Adrenal gland (tissue), 12 donors: ENCODE measurements around the gene RAX2. TPM values are rescaled to one million over a fixed set of nuclear protein-coding genes. Genes with fewer than 3 reads are reported as not detected.
"Not testable (repeated sequence)": the region's sequence is repeated elsewhere in the genome, so short reads cannot be mapped to it uniquely, and the experiment has no call there.

Experiments used
- DNase-seq, 7 donors: peaks; one replicate each; pipeline ENCODE4 v3.0.0-alpha.2; 2019 to 2020
- H3K27ac ChIP-seq, 5 donors: fragments of 200-600 bp; sonication (generic) in 4 of 5; 1 replicate in 3 of 5; 2 replicates in 2 of 5; pipeline versions ENCODE4 v1.5.1 to v1.8.0; 2016 to 2020; ENCODE audit warnings: mild to moderate bottlenecking in 1 of 5
- H3K27me3 ChIP-seq: fragments of 200-600 bp; 2 replicates; pipeline ENCODE4 v1.8.0; 2021
- H3K36me3 ChIP-seq, 2 donors: fragments of 200-600 bp; replicated peaks in 1 of 2; 1 replicate in 1 of 2; 2 replicates in 1 of 2; pipeline versions ENCODE4 v1.5.1 to v1.8.0; 2018 to 2022
- H3K4me1 ChIP-seq, 2 donors: fragments of 200-600 bp; replicated peaks in 1 of 2; 1 replicate in 1 of 2; 2 replicates in 1 of 2; pipeline versions ENCODE4 v1.5.1 to v1.8.0; 2018 to 2021
- H3K4me3 ChIP-seq, 4 donors: fragments of 200-600 bp; sonication (generic) in 3 of 4; one replicate each; pipeline ENCODE4 v1.5.1; 2016 to 2018
- H3K9me3 ChIP-seq, 3 donors: fragments of 200-600 bp; sonication (generic) in 1 of 3; replicated peaks in 1 of 3; 1 replicate in 2 of 3; 2 replicates in 1 of 3; pipeline versions ENCODE4 v1.5.1 to v1.8.0; 2016 to 2021
- POLR2A ChIP-seq, 2 donors: fragments of 450-650 bp; IDR thresholded peaks; one replicate each; pipeline ENCODE4 v1.6.1; 2017; ENCODE audit warnings: antibody characterized with exemption in 2 of 2, mild to moderate bottlenecking in 2 of 2, moderate library complexity in 1 of 2
- WGBS, 4 donors: extraction: QIAGEN DNeasy Blood & Tissue Kit in 2 of 4; methylation state at CpG; one replicate each; pipeline versions ENCODE4 v1.1.5 to v1.1.7; 2013 to 2017; 5-methylcytosine and 5-hydroxymethylcytosine counted together
- intact Hi-C, 2 donors: fragments of 100-400 bp; cut with DNase I; formaldehyde crosslinking; loops; one replicate each; pipeline versions ENCODE4 v1.14.1 to v1.15.0; 2022 to 2023
- polyA plus RNA-seq, 3 donors: library from polyadenylated mRNA; stranded (reverse); fragments of 200-250 nt in 2 of 3; fragments of 350-450 nt in 1 of 3; fragmentation: Illumina TruSeq in 1 of 3; extraction: RNeasy Lipid Tissue Mini Kit (QIAGEN cat#74804) in 1 of 3; gene quantifications; one replicate each; pipeline ENCODE4 v1.2.3, GENCODE V29; 2013 to 2014
- total RNA-seq, 9 donors: library from RNA; depleted of rRNA in 4 of 9; stranded (reverse); fragments of >200 nt in 4 of 9; fragments of 120-200 nt in 1 of 9; fragmentation: NEBNext Ultra II Directional in 1 of 9; extraction: Animal tissue kit (Norgen Biotek cat#: 25700) in 1 of 9; gene quantifications; one replicate each; pipeline versions ENCODE4 v1.1.0 to v1.2.4, GENCODE V29; 2013 to 2023
- TF ChIP-seq, protein P1 (sequence below), 6 experiments: fragments of 450-650 bp in 4 of 6; fragments of 200-600 bp in 2 of 6; sonication (generic) in 1 of 6; IDR thresholded peaks; 1 replicate in 5 of 6; 2 replicates in 1 of 6; pipeline versions ENCODE4 v1.5.1 to v1.8.0; 2016 to 2021; ENCODE audit warnings: antibody characterized with exemption in 6 of 6, mild to moderate bottlenecking in 2 of 6, moderate library complexity in 1 of 6
- donor health status: healthy with polysubstance abuse.
- donor health status: Bipolar disorder and iron deficiency.
- donor health status: DM: yes; HTN: yes; CAD: no.
- donor health status: DM: no; HTN: no; CAD: no.
- donor health status: DM: no; HTN: no; CAD: no.
- donor health status: DM: yes; HTN: yes; CAD: no.

The RAX2 gene
- total and polyA plus RNA-seq, 12 donors, result not detected

DNA sequence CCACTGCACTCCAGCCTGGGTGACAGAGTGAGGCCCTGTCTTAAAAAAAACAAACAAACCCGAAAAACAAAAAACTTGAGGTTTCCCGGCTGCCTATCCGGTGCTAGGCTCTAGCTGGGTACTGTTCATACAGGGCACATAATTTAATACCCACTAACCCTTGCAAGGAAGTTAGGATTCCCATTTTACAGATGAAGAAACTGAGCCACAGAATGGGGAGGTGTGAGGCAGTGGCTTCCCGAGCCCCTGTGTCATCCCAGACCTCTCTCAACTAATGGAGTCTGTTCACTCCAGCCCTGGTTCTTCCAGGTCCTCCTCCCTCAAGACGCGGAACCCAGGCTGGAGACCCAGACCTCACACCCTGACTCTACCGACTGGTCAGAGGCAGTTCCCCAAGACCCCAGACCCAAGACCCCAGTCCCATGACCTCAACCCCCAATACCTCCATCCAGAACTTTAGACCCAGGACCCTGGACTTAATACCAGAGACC is 11.1 kb downstream of the RAX2 start:
- H3K4me1 ChIP-seq, result peaks cover 13 to 28% of the 10 kb centered on the region in 2 donors
- 31 to 36% (median 32%) methylated on average over 7 of the region's 7 CpGs for WGBS, 4 donors
- peak overlapping the region; percentile 43 to 98 (median 92) for H3K4me3 ChIP-seq
- TF ChIP-seq, protein P1, sequence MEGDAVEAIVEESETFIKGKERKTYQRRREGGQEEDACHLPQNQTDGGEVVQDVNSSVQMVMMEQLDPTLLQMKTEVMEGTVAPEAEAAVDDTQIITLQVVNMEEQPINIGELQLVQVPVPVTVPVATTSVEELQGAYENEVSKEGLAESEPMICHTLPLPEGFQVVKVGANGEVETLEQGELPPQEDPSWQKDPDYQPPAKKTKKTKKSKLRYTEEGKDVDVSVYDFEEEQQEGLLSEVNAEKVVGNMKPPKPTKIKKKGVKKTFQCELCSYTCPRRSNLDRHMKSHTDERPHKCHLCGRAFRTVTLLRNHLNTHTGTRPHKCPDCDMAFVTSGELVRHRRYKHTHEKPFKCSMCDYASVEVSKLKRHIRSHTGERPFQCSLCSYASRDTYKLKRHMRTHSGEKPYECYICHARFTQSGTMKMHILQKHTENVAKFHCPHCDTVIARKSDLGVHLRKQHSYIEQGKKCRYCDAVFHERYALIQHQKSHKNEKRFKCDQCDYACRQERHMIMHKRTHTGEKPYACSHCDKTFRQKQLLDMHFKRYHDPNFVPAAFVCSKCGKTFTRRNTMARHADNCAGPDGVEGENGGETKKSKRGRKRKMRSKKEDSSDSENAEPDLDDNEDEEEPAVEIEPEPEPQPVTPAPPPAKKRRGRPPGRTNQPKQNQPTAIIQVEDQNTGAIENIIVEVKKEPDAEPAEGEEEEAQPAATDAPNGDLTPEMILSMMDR (IDR thresholded peaks at IDR 0.05), result no peak
- TF ChIP-seq POLR2A (IDR thresholded peaks at IDR 0.05), result no peak
- no peaks in the 10 kb centered on the region for H3K27me3 ChIP-seq
- no peaks in the 10 kb centered on the region for H3K9me3 ChIP-seq
- peak overlapping the region; percentile 22 to 98 (median 88) for H3K27ac ChIP-seq
- H3K36me3 ChIP-seq, result peaks cover 0 to 22% of the 10 kb centered on the region in 2 donors
- DNase-seq, result peak in 3 of 7 donors; percentile 9 to 57 (median 36)
- intact Hi-C loops, result no loop called here

DNA sequence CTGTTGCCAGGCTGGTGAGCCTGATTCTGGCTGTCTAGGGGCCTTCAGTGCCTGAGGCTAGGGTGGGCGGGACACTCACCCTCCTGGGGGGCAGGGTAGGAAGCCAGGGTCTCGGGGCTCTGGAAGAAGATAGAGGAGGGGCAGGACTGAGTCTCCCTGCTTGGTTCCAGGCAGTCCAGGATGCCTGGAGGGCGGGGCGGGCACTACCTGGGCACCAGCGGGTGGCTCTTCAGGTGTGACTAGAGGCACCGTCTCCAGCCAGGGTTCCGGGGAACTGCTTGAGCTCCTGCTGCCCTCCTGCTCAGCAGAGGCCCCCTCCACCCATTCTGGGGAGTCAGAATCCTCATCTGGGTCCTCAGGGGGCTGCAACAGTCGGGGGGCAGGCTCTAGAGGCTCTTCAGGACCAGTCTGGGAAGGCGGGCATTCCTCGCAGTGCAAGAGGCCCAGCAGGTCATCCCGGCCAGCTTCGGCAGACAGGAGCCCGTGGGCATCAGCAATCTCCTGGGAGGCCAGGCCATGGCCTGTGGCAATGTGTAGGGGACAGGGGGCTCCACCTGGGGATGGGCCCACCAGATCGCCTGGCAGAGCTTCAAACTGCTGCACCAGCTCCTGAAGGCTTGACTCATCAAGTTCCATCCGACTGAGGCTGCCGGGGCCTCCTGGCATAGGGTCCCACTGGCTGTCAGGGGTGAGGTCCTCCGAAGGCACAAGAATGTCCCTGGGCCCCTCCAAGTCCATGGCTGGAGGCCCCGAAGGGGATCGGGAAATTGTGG is 12.4 kb downstream of the RAX2 start:
- Histone ChIP-seq H3K9me3 (no peaks in the 10 kb centered on the region), H3K4me3 (no peak overlapping the region), H3K27ac (no peak overlapping the region), H3K4me1 (peaks cover 13 to 28% of the 10 kb centered on the region in 2 donors), H3K36me3 (peaks cover 0 to 13% of the 10 kb centered on the region in 2 donors), H3K27me3 (no peaks in the 10 kb centered on the region)
- no peak for TF ChIP-seq POLR2A (IDR thresholded peaks at IDR 0.05)
- TF ChIP-seq, protein P1 (IDR thresholded peaks at IDR 0.05), result no peak
- 88 to 90% (median 88%) methylated on average over 1 to 19 of the region's 19 CpGs; no CpG with 5 or more reads in 1 of the 4 donors for WGBS, 4 donors
- intact Hi-C loops, result no loop called here
- DNase-seq, result no peak

DNA sequence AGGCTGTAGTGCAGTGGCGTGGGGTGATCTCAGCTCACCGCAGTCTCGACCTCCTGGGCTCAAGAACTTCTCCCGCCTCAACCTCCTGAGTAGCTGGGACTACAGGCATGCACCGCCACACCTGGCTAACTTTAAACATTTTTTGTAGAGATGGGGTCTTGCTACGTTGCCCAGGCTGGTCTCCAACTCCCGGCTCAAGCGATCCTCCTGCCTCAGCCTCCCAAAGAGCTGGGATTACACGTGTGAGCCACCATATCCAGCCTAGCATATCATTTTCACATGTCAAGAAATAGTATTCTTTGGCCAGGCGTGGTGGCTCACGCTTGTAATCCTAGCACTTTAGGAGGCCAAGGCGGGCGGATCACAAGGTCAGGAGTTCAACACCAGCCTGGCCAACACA is 13.7 kb downstream of the RAX2 start:
- H3K27me3 ChIP-seq, intact Hi-C loops, H3K27ac ChIP-seq, DNase-seq, H3K9me3 ChIP-seq, H3K4me3 ChIP-seq: not testable (repeated sequence)
- WGBS, 4 donors, result 97 to 99% (median 98%) methylated on average over 11 to 13 of the region's 13 CpGs
- H3K4me1 ChIP-seq, result peaks cover 9 to 23% of the 10 kb centered on the region in 2 donors
- peaks cover 0 to 21% of the 10 kb centered on the region in 2 donors for H3K36me3 ChIP-seq

DNA sequence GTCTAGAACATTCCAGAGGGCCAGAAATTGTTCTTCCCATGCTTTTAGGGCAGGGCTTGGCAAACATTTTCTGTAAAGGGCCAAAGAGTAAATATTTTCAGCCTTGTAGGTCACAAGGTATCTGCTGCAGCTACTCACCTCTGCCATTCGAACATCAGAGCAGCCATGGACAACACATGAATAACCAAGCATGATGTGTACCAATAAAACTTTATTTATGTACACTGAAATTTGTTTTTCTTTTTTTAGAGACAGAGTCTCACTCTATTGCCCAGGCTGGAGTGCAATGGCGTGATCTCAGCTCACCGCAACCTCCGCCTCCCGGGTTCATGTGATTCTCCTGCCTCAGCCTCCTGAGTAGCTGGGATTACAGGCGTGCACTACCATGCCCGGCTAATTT is 14.3 kb downstream of the RAX2 start:
- peaks cover 6 to 20% of the 10 kb centered on the region in 2 donors for H3K4me1 ChIP-seq
- H3K27ac ChIP-seq, H3K27me3 ChIP-seq, intact Hi-C loops, H3K9me3 ChIP-seq, H3K4me3 ChIP-seq, DNase-seq: not testable (repeated sequence)
- H3K36me3 ChIP-seq, result peaks cover 0 to 27% of the 10 kb centered on the region in 2 donors
- 94 to 96% (median 96%) methylated on average over 7 of the region's 7 CpGs for WGBS, 4 donors

DNA sequence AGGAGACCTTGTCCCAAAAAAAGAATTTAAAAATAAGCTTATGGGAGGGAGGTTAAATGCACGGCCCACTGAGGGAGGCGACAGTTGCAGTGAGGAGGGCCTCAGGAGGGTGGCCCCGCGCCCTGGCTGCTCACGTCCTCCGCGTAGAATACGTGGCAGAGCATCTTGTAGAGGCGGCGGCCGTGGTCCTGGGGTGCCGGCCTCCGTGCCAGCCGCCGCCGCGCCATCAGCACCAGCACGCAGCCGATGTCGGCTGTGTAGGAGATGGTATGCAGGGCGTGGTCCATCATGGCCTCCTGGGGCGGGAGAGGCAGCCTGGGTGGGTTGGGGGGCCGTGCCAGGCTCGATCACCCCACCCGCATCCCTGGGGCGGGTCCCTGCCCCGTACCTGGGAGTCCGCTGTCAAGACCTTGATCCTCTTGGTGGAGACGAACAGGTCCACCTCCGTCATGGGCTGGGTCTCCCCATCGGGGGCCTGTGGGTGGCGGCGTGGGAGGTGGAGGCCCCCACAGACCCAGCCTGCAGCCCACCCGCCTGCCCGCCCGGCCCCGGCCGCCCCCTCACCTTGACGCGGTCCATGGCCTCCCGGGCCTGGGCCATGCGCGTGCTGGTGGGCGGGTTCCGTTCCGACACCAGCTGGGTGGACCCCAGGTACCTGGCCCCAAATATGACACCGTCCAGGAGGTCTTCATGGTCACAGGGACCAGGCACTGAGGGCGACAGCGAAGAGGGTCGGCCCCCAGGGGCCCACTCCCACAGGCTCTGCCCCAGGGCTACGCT is 18.2 kb downstream of the RAX2 start:
- intact Hi-C loops, result no loop called here
- WGBS, 4 donors, result 87 to 96% (median 95%) methylated on average over 9 to 51 of the region's 51 CpGs
- Histone ChIP-seq H3K27me3 (no peaks in the 10 kb centered on the region), H3K4me1 (no peaks in the 10 kb centered on the region), H3K9me3 (no peaks in the 10 kb centered on the region), H3K27ac (no peak overlapping the region), H3K4me3 (no peak overlapping the region), H3K36me3 (peaks cover 0 to 55% of the 10 kb centered on the region in 2 donors)
- no peak for DNase-seq
- no peak for TF ChIP-seq POLR2A (IDR thresholded peaks at IDR 0.05)
- TF ChIP-seq, protein P1 (IDR thresholded peaks at IDR 0.05), result no peak
